Sciatic nerve (tissue), 2 donors: ENCODE measurements around the gene POLR2J. TPM values are rescaled to one million over a fixed set of nuclear protein-coding genes. Genes with fewer than 3 reads are reported as not detected.
A peak's percentile ranks its signal among the peaks of the same experiment; 100 is the strongest.

ENCODE experiments used
- ATAC-seq: fragments of 200-7000 bp; cut with Tn5 transposase; one replicate; pipeline ENCODE4 v1.9.1; 2020; ENCODE audit warnings: mild to moderate bottlenecking, moderate library complexity
- DNase-seq: peaks from one replicate; pipeline ENCODE4 v3.0.0-alpha.2; 2020; ENCODE audit warnings: low spot score
- intact Hi-C: fragments of 100-400 bp; cut with DNase I; formaldehyde crosslinking; loops from one replicate; pipeline ENCODE4 v1.14.2; 2022
- total RNA-seq: library from RNA; stranded (reverse); fragmentation: NEBNext Ultra II Directional; extraction: Animal tissue kit (Norgen Biotek cat#: 25700); gene quantifications from one replicate; pipeline ENCODE4 v1.2.1, GENCODE V29; 2021
- donor health status: DM: no; HTN: no; CAD: no.
- donor health status: DM: no; HTN: no; CAD: no.

Gene POLR2J
- total RNA-seq, 1 donor from 2014 or later, result 31.6 TPM

DNA sequence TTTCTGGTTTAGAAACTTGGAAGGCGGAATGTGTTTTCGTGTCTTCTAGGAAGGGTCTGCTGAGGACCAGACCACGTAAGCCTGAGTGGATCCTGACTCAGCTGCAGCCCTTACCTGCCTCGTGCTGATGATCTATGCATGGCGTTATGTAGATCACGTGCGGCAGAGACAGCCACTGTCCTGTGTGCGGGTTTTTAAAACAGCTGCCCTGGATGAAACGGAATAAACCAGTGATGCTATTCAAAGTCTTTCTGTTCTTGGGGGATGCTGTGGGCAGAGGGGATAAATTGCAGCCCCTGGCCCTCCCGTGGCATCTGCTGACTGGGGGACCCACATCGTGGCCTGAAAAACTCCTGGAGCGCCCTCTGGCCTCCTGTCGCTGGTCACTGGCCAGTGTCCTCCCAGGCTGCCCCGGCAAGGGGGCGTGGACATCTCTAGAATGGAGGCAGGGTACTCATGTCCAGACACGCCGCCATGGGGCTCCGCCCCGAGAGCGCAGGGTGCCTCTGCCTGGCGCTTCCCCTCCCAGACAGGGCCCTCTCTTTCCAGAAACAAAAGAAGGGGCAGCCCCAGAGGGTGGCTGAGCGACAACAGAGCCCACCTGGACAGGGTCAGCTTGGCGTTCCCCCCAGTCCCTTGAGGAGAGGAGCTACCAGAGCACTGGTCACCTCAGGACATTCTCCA lies 27.2 kb downstream of the POLR2J start:
- ATAC-seq, result no peak
- intact Hi-C loops, result no loop called here

GRCh38 chr7:102450242-102450641 lies 28.5 kb downstream of the POLR2J start:
- no peak for DNase-seq
- intact Hi-C loops, result no loop called here
- no peak for ATAC-seq

More for the DNA sequence above, 27.2 kb downstream of the POLR2J start:
- no peak for DNase-seq

GRCh38 chr7:102449136-102449535 lies 29.6 kb downstream of the POLR2J start:
- intact Hi-C loops, result no loop called here
- ATAC-seq, result no peak
- no peak for DNase-seq

DNA sequence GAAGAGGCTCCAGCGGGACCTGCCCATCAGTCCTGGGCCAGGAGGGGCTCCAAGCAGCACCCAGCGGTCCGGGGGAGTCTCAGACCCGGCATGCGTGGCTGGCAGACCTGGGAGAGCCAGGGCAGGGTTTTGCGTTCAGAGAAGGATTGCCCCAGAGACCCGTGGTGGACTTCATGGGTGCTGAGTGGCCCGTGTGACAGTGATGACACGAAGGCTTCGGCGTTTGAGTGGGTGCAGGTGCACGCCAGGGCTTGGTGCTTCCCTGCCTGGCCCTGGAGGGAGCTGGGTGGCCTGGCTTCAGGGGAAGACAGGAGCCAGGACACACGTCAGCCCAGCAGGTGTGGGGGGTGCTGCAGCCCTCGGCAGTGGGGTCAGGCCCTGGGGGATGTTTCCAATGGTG lies 31.4 kb downstream of the POLR2J start:
- ATAC-seq, result no peak
- no peak for DNase-seq
- intact Hi-C loops, result no loop called here

DNA sequence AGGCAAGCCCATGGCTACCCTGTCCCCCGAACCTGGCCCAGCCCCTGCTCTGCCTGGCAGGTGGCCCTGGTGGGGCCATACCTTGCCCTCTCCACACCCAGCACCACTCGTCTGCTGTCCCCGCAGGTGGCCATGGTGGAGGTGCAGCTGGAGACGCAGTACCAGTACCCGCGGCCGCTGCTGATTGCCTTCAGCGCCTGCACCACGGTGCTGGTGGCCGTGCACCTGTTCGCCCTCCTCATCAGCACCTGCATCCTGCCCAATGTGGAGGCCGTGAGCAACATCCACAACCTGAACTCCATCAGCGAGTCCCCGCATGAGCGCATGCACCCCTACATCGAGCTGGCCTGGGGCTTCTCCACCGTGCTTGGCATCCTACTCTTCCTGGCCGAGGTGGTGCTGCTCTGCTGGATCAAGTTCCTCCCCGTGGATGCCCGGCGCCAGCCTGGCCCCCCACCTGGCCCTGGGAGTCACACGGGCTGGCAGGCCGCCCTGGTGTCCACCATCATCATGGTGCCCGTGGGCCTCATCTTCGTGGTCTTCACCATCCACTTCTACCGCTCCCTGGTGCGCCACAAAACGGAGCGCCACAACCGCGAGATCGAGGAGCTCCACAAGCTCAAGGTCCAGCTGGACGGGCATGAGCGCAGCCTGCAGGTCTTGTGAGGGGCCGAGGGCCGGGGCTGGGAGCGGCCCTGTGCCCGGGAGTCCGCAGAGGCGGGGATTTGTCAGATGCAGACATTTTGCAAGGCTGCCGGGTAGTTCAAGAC lies 32.1 kb downstream of the POLR2J start:
- no peak for DNase-seq
- ATAC-seq, result no peak
- intact Hi-C loops, result no loop called here

DNA sequence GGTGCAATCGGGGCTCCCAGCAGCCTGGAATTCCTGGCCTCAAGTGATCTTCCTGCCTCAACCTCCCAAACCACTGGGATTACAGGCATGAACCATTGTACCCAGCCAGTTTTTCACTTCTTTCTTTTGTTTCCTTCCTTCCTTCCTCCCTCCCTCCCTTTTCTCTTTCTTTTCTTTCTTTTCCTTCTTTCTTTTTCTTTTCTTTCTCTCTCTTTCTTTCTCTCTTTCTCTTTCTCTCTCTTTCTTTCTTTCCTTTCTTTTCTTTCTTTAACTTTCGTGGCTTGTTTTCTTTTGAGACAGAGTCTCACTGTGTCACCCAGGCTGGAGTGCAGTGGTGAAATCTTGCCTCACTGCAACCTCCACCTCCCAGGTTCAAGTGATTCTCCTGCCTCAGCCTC lies 33.0 kb downstream of the POLR2J start:
- intact Hi-C loops, result no loop called here
- ATAC-seq (no peak), DNase-seq (no peak)

GRCh38 chr7:102444961-102445673 lies 33.6 kb downstream of the POLR2J start:
- intact Hi-C loops, result no loop called here
- DNase-seq (no peak), ATAC-seq (no peak)

DNA sequence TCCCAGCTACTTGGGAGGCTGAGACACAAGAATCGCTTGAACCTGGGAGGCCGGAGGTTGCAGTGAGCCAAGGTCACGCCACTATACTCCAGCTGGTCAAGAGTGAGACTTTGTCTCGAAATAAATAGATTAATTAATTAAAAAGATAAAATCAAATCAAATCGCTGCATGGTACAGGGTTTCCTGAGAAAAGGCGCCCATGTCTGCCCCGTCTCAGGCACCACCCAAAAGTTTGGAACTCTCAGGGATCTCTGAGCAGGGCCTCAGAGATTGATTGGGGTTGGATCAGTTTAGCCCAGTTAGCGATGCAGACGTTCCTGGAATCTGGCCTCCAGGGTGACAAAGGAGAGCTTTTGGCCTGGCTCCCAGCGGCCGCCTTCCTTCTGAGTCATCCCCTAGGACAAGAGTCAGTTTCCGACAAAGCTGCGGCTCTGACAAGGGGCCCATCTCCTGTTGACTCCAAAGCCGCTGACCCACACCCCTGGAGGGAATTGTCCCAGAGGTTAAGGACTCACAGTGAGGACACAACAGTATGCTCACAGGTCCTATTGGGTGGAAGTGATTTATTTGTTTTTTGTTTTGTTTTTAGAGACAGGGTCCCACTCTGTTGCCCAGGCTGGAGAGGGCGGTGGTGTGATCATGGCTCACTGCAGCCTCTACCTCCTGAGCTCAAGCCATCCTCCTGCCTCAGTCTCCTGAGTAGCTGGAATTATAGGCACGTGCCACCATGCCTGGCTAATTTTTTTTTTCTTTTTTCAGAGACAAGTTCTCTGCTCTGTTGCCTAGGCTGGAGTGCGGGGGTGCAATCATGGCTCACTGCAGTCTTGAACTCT lies 38.5 kb downstream of the POLR2J start:
- DNase-seq (no peak), ATAC-seq (no peak)
- intact Hi-C loops, result no loop called here

- DNase-seq, result no peak
- intact Hi-C loops, result no loop called here
- ATAC-seq, result no peak
These were observed 42.6 kb downstream of the POLR2J start for GRCh38 chr7:102436118-102436517.

DNA sequence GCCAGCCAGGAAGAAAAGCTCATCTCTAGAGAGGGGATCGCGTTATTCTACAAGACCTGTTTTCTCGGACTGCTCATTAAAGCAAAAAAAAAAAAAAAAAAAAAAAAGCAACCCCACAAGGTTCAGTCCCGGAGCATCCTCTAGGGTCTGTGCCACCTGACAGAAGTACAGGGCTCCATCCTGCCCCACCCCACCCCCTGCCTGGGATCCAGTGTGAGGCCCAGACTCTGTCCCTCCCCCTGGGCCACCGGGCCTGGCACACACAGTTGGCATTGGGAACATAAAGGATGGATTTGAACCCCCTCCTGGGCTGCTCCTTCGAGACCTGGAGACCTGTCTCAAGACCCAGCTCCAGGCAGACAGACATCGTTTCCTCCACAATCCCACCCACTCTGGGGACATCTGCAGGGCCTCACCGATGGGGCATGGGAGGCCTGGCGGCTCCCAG lies 44.7 kb downstream of the POLR2J start:
- intact Hi-C loops, result no loop called here
- DNase-seq (no peak), ATAC-seq (peak; percentile 38)

DNA sequence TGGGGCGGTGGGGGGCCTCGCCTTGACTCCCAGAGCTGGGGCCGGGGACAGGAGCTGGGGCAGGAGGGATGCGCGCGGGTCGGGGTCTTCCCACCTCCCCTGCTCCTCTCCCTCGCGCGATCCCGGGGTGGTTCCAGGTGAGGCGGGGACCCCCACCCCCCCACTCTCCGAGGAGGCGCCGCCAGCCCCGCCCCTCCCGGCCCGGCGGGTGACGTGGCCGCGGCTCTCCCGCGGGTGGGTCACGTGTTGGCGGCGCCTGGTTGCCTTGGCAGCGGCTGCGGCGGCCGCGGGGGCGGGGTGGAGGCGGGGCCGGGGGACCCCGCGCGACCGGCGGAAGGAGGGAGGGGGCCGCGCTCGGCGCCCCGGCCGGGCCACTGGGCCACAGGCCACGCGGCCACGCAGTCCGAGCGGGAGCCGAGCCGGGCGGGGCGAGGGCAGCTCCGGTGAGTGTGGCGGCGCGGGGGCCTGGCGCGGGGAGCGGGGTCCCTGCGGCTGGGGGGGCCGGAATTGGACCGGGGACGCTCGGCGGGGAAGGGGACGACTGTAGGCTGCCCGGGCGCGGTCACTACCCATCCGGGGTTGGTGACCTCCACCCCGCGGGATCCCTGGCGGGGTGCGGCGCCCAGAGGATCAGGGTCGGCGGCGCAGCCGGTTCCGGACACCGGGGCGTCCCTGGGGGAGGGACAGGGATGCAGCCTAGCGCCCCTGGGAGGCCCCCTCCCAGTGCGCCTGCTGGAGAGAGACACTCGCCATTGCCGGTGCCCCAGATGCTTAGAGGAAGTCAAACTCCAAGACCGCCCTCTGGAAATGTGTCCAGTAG lies 45.3 kb downstream of the POLR2J start, which contains the start of gene ORAI2:
Gene ORAI2, plus strand, starts transcription at position 357 of the 820 bp plus-strand sequence. CDS start 5,382 bp downstream, outside the sequence.
- peak; percentile 90 for ATAC-seq
- DNase-seq, result peak; percentile 92
- intact Hi-C loops, result no loop called here

DNA sequence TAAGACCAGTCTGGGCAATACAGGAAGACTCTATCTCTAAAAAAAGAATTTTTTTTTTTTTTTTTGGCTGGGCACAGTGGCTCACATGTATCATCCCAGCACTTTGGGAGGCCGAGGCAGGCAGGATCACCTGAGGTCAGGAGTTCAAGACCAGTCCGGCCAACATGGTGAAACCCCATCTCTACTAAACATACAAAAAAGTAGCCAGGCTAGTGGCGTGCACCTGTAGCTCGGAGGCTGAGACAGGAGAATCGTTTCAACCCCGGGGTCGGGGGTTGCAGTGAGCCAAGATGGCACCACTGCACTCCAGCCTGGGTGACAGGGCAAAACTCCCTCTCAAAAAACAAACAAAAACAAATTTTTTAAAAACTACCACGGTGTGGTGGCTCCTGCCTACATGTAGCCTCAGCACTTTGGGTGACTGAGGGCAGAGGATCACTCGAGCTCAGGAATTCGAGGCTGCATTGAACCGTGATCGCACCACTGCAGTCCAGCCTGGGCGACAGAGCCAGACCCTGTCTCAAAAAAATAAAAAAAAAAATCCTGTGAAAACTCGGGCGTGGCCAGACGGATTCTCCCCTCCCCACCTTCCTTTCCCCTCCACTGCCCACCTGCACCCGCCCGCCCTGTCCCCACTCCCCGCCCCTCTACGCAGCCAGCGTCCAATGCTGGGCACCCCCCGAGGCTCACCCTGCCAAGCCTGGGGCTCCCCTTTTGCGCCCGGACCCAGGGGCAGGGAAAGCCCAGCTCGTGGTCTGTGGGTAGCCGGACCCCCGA lies 46.1 kb downstream of the POLR2J start:
- intact Hi-C loops, result no loop called here
- DNase-seq (no peak), ATAC-seq (peak; percentile 48)

- intact Hi-C loops, result no loop called here
- DNase-seq (no peak), ATAC-seq (no peak)
These were observed 47.0 kb downstream of the POLR2J start for GRCh38 chr7:102431617-102432298.

GRCh38 chr7:102429141-102429899 lies 49.4 kb downstream of the POLR2J start:
- no peak for ATAC-seq
- no peak for DNase-seq
- intact Hi-C loops, result no loop called here

DNA sequence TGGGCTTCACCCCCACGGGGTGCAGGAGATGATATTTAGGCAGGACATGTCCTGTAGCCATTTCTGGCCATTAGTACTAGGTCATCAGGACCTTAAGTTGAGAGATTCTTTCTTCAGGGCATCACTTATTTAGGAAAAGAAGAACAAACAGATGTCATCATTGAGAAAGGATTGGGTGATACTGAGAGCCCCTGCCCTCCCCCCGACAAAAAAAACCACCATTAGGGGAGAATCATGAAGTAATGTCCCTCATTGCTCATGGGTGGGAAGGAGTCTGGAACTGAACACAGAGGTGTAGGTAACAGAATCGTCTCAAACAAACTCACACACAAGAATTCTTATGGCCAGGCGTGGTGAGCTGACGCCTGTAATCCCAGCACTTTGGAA lies 51.7 kb downstream of the POLR2J start:
- no peak for DNase-seq
- ATAC-seq, result no peak
- intact Hi-C loops, result no loop called here
